K562 (cell line): ENCODE measurements around the gene QSOX2. TPM values are rescaled to one million over a fixed set of nuclear protein-coding genes. Genes with fewer than 3 reads are reported as not detected.

Experiments
- AFF4 ChIP-seq: sonication (generic); formaldehyde crosslinking; IDR thresholded peaks from 2 replicates; pipeline ENCODE4 v1.8.0; 2023; ENCODE audit warnings: mild to moderate bottlenecking, missing genetic modification reagents
- ATF6 ChIP-seq: sonication (generic); formaldehyde crosslinking; IDR thresholded peaks from 2 replicates; pipeline ENCODE4 v1.4.0; 2020; ENCODE audit warnings: mild to moderate bottlenecking, missing genetic modification reagents
- CTBP1 ChIP-seq: fragments of 450-650 bp; IDR thresholded peaks from 2 replicates; pipeline ENCODE4 v1.6.1; 2016; ENCODE audit warnings: borderline replicate concordance
- MTF1 ChIP-seq: fragments of 250-450 bp; sonication (Bioruptor Pico); IDR thresholded peaks from 2 replicates; pipeline ENCODE4 v1.9.0; 2021; ENCODE audit warnings: moderate library complexity, mild to moderate bottlenecking, inconsistent platforms, borderline replicate concordance
- MYC ChIP-seq, 2 experiments: fragments of 250-450 bp in 1 of 2; sonication (Bioruptor Pico) in 1 of 2; IDR thresholded peaks; 2 replicates each; pipeline versions ENCODE4 v1.5.1 to v1.6.1; 2012 to 2021; ENCODE audit warnings: low read depth in 2 of 2, borderline replicate concordance in 1 of 2, improper control_type of control experiment in 1 of 2, low read length in 1 of 2, mild to moderate bottlenecking in 1 of 2, moderate library complexity in 1 of 2
- PBX2 ChIP-seq, 2 experiments: IDR thresholded peaks in 1 of 2; conservative IDR thresholded peaks in 1 of 2; 2 replicates each; pipeline ENCODE4 v1.6.1; 2016; ENCODE audit warnings: low read depth in 2 of 2, mild to moderate bottlenecking in 1 of 2, missing compliant biosample characterization in 1 of 2, missing genetic modification characterization in 1 of 2, moderate library complexity in 1 of 2
- PHF8 ChIP-seq: fragments of 200-600 bp; sonication (generic); IDR thresholded peaks from 2 replicates; pipeline ENCODE4 v1.6.1; 2012; ENCODE audit warnings: mixed run types, mild to moderate bottlenecking, inconsistent platforms, low read length, moderate library complexity, borderline replicate concordance
- PML ChIP-seq: IDR thresholded peaks from 2 replicates; pipeline ENCODE4 v1.6.1; 2012; ENCODE audit warnings: low read length, inconsistent platforms
- POLR2G ChIP-seq: fragments of 200-400 bp; formaldehyde crosslinking; IDR thresholded peaks from 2 replicates; pipeline ENCODE4 v1.6.1; 2017; ENCODE audit warnings: low read depth, mild to moderate bottlenecking, antibody characterized with exemption, low read length, moderate library complexity
- RB1 ChIP-seq: fragments of 450-650 bp; IDR thresholded peaks from 2 replicates; pipeline ENCODE4 v1.6.1; 2017; ENCODE audit warnings: low read depth, mild to moderate bottlenecking
- SNAPC5 ChIP-seq: fragments of 250-450 bp; sonication (Bioruptor Pico); IDR thresholded peaks from 2 replicates; pipeline ENCODE4 v1.8.0; 2021; ENCODE audit warnings: moderate library complexity, mild to moderate bottlenecking, inconsistent platforms
- TCFL5 ChIP-seq: fragments of 250-450 bp; sonication (Bioruptor Pico); conservative IDR thresholded peaks from 2 replicates; pipeline ENCODE4 v1.6.1; 2021; ENCODE audit warnings: mild to moderate bottlenecking, moderate library complexity, matching md5 sums
- TFAM ChIP-seq: fragments of 250-450 bp; sonication (Bioruptor Pico); conservative IDR thresholded peaks from 2 replicates; pipeline ENCODE4 v1.5.0; 2021; ENCODE audit warnings: mild to moderate bottlenecking, moderate library complexity
- XRCC5 ChIP-seq: fragments of 200-400 bp; formaldehyde crosslinking; IDR thresholded peaks from 2 replicates; pipeline ENCODE4 v1.6.1; 2017; ENCODE audit warnings: low read depth, mild to moderate bottlenecking, low read length
- ZNF347 ChIP-seq: fragments of 450-650 bp; formaldehyde crosslinking; IDR thresholded peaks from 2 replicates; pipeline ENCODE4 v1.4.0; 2020; ENCODE audit warnings: low read depth, mild to moderate bottlenecking, moderate library complexity
- ZNF436 ChIP-seq: fragments of 250-450, 450-650 bp; sonication (Bioruptor Pico); formaldehyde crosslinking; IDR thresholded peaks from 2 replicates; pipeline ENCODE4 v1.7.0; 2020; ENCODE audit warnings: mild to moderate bottlenecking
- ZNF644 ChIP-seq: fragments of 200-800 bp; sonication (Bioruptor generic); IDR thresholded peaks from 2 replicates; pipeline ENCODE4 v1.6.1; 2016; ENCODE audit warnings: low read depth, missing genetic modification characterization, missing compliant biosample characterization
- polyA plus RNA-seq, 8 experiments: library from polyadenylated mRNA; depleted of rRNA in 4 of 8; stranded (reverse) in 5 of 8; unstranded in 3 of 8; fragments of >200 nt; fragmentation: Nextera tagmentation in 2 of 8; fragmentation: Illumina TruSeq in 1 of 8; extraction: Ambion mirVana in 2 of 8; extraction: Trizol in 1 of 8; gene quantifications; 2 replicates each; pipeline versions ENCODE4 v1.2.1 to v1.2.3, GENCODE V29; 2011 to 2014; ENCODE audit warnings: inconsistent platforms in 1 of 8, missing spikeins in 1 of 8
- total RNA-seq, 7 experiments: library from RNA; depleted of rRNA in 6 of 7; stranded (reverse); fragments of >200 nt in 6 of 7; fragmentation: Illumina TruSeq in 2 of 7; extraction: Trizol in 2 of 7; gene quantifications; 2 replicates each; pipeline versions ENCODE4 v1.2.1 to v1.2.3, GENCODE V29; 2011 to 2021; ENCODE audit warnings: low replicate concordance in 1 of 7

Gene QSOX2
- total and polyA plus RNA-seq, 9 of the 15 experiments (the other 6 are each of a cell fraction or from before 2014, with no cell fraction given), result 0.51 to 23.7 (median 12.7) TPM

GRCh38 chr9:136267261-136268111, 21.9 kb upstream of the QSOX2 start (continued):
- TF ChIP-seq ATF6 (CRISPR knock-in tag) (no peak), PML (no peak), MYC (IDR thresholded peaks at IDR 0.05; ENCODE audit: low read depth, low read length) (peak; percentile 52; the same call in 1 of the 2 replicates), MYC (CRISPR knock-in tag; IDR thresholded peaks at IDR 0.05; ENCODE audit: borderline replicate concordance, low read depth) (no peak), XRCC5 (no peak), AFF4 (CRISPR knock-in tag) (no peak), CTBP1 (peak; percentile 40; the same call in 1 of the 2 replicates), ZNF644 (tag) (no peak), PHF8 (peak; percentile 47; the same call in 1 of the 2 replicates), MTF1 (CRISPR knock-in tag) (no peak), SNAPC5 (no peak), ZNF436 (CRISPR knock-in tag) (peak; percentile 86), PBX2 (CRISPR knock-in tag; IDR thresholded peaks at IDR 0.05; ENCODE audit: low read depth) (no peak), PBX2 (tag; conservative IDR thresholded peaks at IDR 0.05; ENCODE audit: low read depth) (no peak), TCFL5 (CRISPR knock-in tag) (no peak), TFAM (CRISPR knock-in tag) (no peak), POLR2G (peak; percentile 82), RB1 (0 out of 2 replicates have a peak, but pooled peaks have one; percentile 40), ZNF347 (CRISPR knock-in tag) (no peak)
